A549 (cell line): ENCODE data around the gene ARHGEF7. TPM values are rescaled to one million over a fixed set of nuclear protein-coding genes. Genes with fewer than 3 reads are reported as not detected.

Experiments
- ATAC-seq, 2 experiments: fragments of 200-7000 bp in 1 of 2; fragments of >200 bp in 1 of 2; cut with Nextera tagmentation in 1 of 2; cut with Tn5 transposase in 1 of 2; 3 replicates each; pipeline versions ENCODE4 v1.8.0 to v1.9.1; 2018 to 2020; ENCODE audit warnings: mild to moderate bottlenecking in 1 of 2, moderate library complexity in 1 of 2
- CTCF ChIA-PET: fragments of 300-600 bp; sonication (Branson Sonifier 250); formaldehyde crosslinking; extraction: SDS; loops from one replicate; lab custom pipeline; 2021; ENCODE audit warnings: antibody characterized with exemption, inconsistent platforms; lab: Yijun Ruan, JAX
- POLR2A ChIA-PET: fragments of 350-600 bp; formaldehyde crosslinking; extraction: SDS; loops from one replicate; lab custom pipeline; 2021; ENCODE audit warnings: antibody characterized with exemption, inconsistent platforms; lab: Yijun Ruan, JAX
- DNase-seq, 2 experiments: peaks; one replicate each; pipeline versions ENCODE4 v3.0.0 to v3.0.0-alpha.2; 2011 to 2016; ENCODE audit warnings: low read depth in 1 of 2, low spot score in 1 of 2
- FAIRE-seq: peaks from 2 replicates; lab custom pipeline; 2011; peaks lifted over from hg19 to GRCh38; lab: Jason Lieb, UNC
- H3K27ac ChIP-seq, 2 experiments: fragments of >200 bp; sonication (Bioruptor Twin); formaldehyde crosslinking; 3 replicates each; pipeline ENCODE4 v1.5.1; 2016 to 2017
- H3K4me1 ChIP-seq: fragments of >200 bp; sonication (Bioruptor Twin); formaldehyde crosslinking; 3 replicates; pipeline ENCODE4 v1.6.1; 2016
- H3K4me2 ChIP-seq: fragments of >200 bp; sonication (Bioruptor Twin); formaldehyde crosslinking; 3 replicates; pipeline ENCODE4 v1.6.1; 2016
- H3K4me3 ChIP-seq: fragments of >200 bp; sonication (Bioruptor Twin); formaldehyde crosslinking; 3 replicates; pipeline ENCODE4 v1.5.1; 2016
- H3K9me3 ChIP-seq: fragments of >200 bp; sonication (Bioruptor Twin); formaldehyde crosslinking; 3 replicates; pipeline ENCODE4 v1.6.1; 2016
- CBX2 ChIP-seq: fragments of 200-600 bp; sonication (generic); IDR thresholded peaks from 2 replicates; pipeline ENCODE4 v1.6.1; 2016; ENCODE audit warnings: low read depth, mild to moderate bottlenecking, borderline replicate concordance
- CHD4 ChIP-seq: fragments of 200-600 bp; sonication (generic); IDR thresholded peaks from 2 replicates; pipeline ENCODE4 v1.6.1; 2016; ENCODE audit warnings: antibody characterized with exemption, mild to moderate bottlenecking, borderline replicate concordance
- EHMT2 ChIP-seq: fragments of 200-600 bp; sonication (generic); IDR thresholded peaks from 2 replicates; pipeline ENCODE4 v1.6.1; 2016; ENCODE audit warnings: antibody characterized with exemption, low read depth, mild to moderate bottlenecking, moderate library complexity
- EP300 ChIP-seq, 2 experiments: fragments of >200 bp; sonication (Bioruptor Twin); formaldehyde crosslinking; IDR thresholded peaks; 2 replicates in 1 of 2; 3 replicates in 1 of 2; pipeline ENCODE4 v1.6.1; 2016 to 2017
- FOSB ChIP-seq: fragments of 250-450 bp; sonication (Bioruptor Pico); IDR thresholded peaks from 2 replicates; pipeline ENCODE4 v1.5.0; 2020; ENCODE audit warnings: mild to moderate bottlenecking, moderate library complexity
- FOXS1 ChIP-seq: fragments of 250-450 bp; sonication (Bioruptor Pico); IDR thresholded peaks from 2 replicates; pipeline ENCODE4 v1.5.0; 2020; ENCODE audit warnings: mild to moderate bottlenecking, moderate library complexity
- HOXB5 ChIP-seq: fragments of 250-450 bp; sonication (Bioruptor Pico); IDR thresholded peaks from 2 replicates; pipeline ENCODE4 v1.5.0; 2020; ENCODE audit warnings: mild to moderate bottlenecking, moderate library complexity
- JUNB ChIP-seq: fragments of >200 bp; sonication (Bioruptor Twin); formaldehyde crosslinking; IDR thresholded peaks from 2 replicates; pipeline ENCODE4 v1.6.1; 2016
- KDM1A ChIP-seq: fragments of 200-600 bp; sonication (generic); IDR thresholded peaks from 2 replicates; pipeline ENCODE4 v1.6.1; 2016; ENCODE audit warnings: low read depth, mild to moderate bottlenecking
- KDM5A ChIP-seq: fragments of 200-600 bp; sonication (generic); IDR thresholded peaks from 2 replicates; pipeline ENCODE4 v1.6.1; 2016; ENCODE audit warnings: antibody characterized with exemption, mild to moderate bottlenecking
- MAFK ChIP-seq: fragments of 450-650 bp; IDR thresholded peaks from 2 replicates; pipeline ENCODE4 v1.6.1; 2014; ENCODE audit not compliant: partially characterized antibody
- MAZ ChIP-seq: fragments of 150-350 bp; IDR thresholded peaks from 2 replicates; pipeline ENCODE4 v1.6.1; 2014; ENCODE audit warnings: antibody characterized with exemption, low read depth, low read length, borderline replicate concordance
- MYC ChIP-seq: IDR thresholded peaks from 2 replicates; pipeline ENCODE4 v1.6.1; 2012; ENCODE audit warnings: mild to moderate bottlenecking, inconsistent platforms, low read length, improper control_type of control experiment, borderline replicate concordance
- NPAS2 ChIP-seq: fragments of 250-450 bp; sonication (Bioruptor Pico); IDR thresholded peaks from 2 replicates; pipeline ENCODE4 v1.8.0; 2022; ENCODE audit warnings: mild to moderate bottlenecking, moderate library complexity, borderline replicate concordance
- NR3C1 ChIP-seq: fragments of >200 bp; sonication (Bioruptor Twin); formaldehyde crosslinking; IDR thresholded peaks from 3 replicates; pipeline ENCODE4 v1.6.1; 2017
- PHF8 ChIP-seq: fragments of 200-600 bp; sonication (generic); IDR thresholded peaks from 2 replicates; pipeline ENCODE4 v1.6.1; 2016; ENCODE audit warnings: low read depth, mild to moderate bottlenecking, antibody characterized with exemption, moderate library complexity, borderline replicate concordance
- POLR2A ChIP-seq: IDR thresholded peaks from 2 replicates; pipeline ENCODE4 v1.6.1; 2012; ENCODE audit warnings: mild to moderate bottlenecking, low read length
- POLR2AphosphoS2 ChIP-seq: conservative IDR thresholded peaks from 2 replicates; pipeline ENCODE4 v1.6.1; 2012; ENCODE audit warnings: low read length, improper control_type of control experiment, inconsistent platforms
- RFX5 ChIP-seq: fragments of 450-650 bp; IDR thresholded peaks from 2 replicates; pipeline ENCODE4 v1.7.1; 2014; ENCODE audit warnings: antibody characterized with exemption, mild to moderate bottlenecking, moderate library complexity
- SMC3 ChIP-seq: fragments of >200 bp; sonication (Bioruptor Twin); formaldehyde crosslinking; IDR thresholded peaks from 3 replicates; pipeline ENCODE4 v1.6.1; 2018; ENCODE audit warnings: inconsistent platforms
- ZC3H11A ChIP-seq: fragments of 450-650 bp; IDR thresholded peaks from 2 replicates; pipeline ENCODE4 v1.6.1; 2014; ENCODE audit warnings: antibody characterized with exemption, mild to moderate bottlenecking
- WGBS: methylation state at CpG from one replicate; pipeline ENCODE4 v1.1.6; 2017; ENCODE audit errors: missing lambda C conversion rate; 5-methylcytosine and 5-hydroxymethylcytosine counted together
- polyA plus RNA-seq, 4 experiments: library from polyadenylated mRNA; depleted of rRNA in 3 of 4; stranded (reverse); fragments of >200 nt; fragmentation: RNase III in 1 of 4; extraction: RNeasy Plus Mini Kit Qiagen cat#74134 plus additional on column Dnase treatment in 1 of 4; gene quantifications; 2 replicates in 3 of 4; 3 replicates in 1 of 4; pipeline ENCODE4 v1.2.3, GENCODE V29; 2011 to 2017
- TF ChIP-seq, protein P1 (sequence below): fragments of 250-450 bp; sonication (Bioruptor Pico); IDR thresholded peaks from 2 replicates; pipeline ENCODE4 v1.5.0; 2021; ENCODE audit warnings: mild to moderate bottlenecking, moderate library complexity, borderline replicate concordance
- TF ChIP-seq, protein P2 (sequence below): IDR thresholded peaks from 2 replicates; pipeline ENCODE4 v1.6.1; 2012
- TF ChIP-seq, protein P3 (sequence below): fragments of 200-600 bp; sonication (generic); IDR thresholded peaks from 2 replicates; pipeline ENCODE4 v1.6.1; 2016; ENCODE audit warnings: antibody characterized with exemption, mild to moderate bottlenecking, moderate library complexity
- TF ChIP-seq, protein P4 (sequence below): fragments of 250-450 bp; sonication (Bioruptor Pico); IDR thresholded peaks from 2 replicates; pipeline ENCODE4 v1.5.0; 2020; ENCODE audit warnings: low read depth, mild to moderate bottlenecking, moderate library complexity
- TF ChIP-seq, protein P5 (sequence below): fragments of >200 bp; sonication (Bioruptor Twin); formaldehyde crosslinking; IDR thresholded peaks from 2 replicates; pipeline ENCODE4 v1.6.1; 2016
- TF ChIP-seq, protein P6 (sequence below): fragments of 150-350 bp; IDR thresholded peaks from 2 replicates; pipeline ENCODE4 v1.6.1; 2014; ENCODE audit warnings: low read depth, mild to moderate bottlenecking, low read length

Gene ARHGEF7
- polyA plus RNA-seq, 2 of the 4 experiments (the other 2 are of a cell fraction): 21.1 to 23.1 TPM

DNA sequence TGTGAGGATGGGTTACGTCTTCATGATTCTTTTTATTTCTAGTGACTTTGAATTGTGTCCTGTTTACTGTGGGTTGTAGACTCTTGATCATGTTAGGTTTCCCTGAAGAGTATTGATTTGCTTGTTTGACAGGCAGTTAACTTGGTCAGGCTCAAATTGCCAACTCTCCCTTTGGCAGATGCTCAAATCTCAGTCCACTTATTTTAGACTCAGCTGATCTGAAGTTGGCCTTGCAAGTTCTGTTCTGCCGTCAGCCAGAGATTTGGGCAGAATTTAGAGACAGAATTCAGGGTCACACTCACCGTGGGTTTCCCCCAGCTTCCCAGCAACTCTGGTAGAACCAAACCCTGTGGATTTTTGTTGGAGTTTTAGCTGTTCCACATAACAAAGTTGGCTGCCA, 133.7 kb downstream of the ARHGEF7 start:
- no peak for DNase-seq
- Histone ChIP-seq H3K4me3 (no peak overlapping the region), H3K4me2 (no peak overlapping the region), H3K9me3 (no peaks in the 10 kb centered on the region), H3K4me1 (no peaks in the 10 kb centered on the region), H3K27ac (no peak overlapping the region)
- FAIRE-seq: no peak
- ChIA-PET CTCF (no interaction called here), POLR2A (no interaction called here)
- TF ChIP-seq HOXB5: no peak
- no peak for TF ChIP-seq KDM1A
- no peak for TF ChIP-seq POLR2A
- TF ChIP-seq RFX5: no peak
- TF ChIP-seq MAZ: no peak
- TF ChIP-seq PHF8: no peak
- TF ChIP-seq ZC3H11A: no peak
- TF ChIP-seq, protein P1, sequence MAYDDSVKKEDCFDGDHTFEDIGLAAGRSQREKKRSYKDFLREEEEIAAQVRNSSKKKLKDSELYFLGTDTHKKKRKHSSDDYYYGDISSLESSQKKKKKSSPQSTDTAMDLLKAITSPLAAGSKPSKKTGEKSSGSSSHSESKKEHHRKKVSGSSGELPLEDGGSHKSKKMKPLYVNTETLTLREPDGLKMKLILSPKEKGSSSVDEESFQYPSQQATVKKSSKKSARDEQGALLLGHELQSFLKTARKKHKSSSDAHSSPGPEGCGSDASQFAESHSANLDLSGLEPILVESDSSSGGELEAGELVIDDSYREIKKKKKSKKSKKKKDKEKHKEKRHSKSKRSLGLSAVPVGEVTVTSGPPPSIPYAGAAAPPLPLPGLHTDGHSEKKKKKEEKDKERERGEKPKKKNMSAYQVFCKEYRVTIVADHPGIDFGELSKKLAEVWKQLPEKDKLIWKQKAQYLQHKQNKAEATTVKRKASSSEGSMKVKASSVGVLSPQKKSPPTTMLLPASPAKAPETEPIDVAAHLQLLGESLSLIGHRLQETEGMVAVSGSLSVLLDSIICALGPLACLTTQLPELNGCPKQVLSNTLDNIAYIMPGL (CRISPR knock-in tag): no peak
- TF ChIP-seq SMC3: no peak
- TF ChIP-seq, protein P2, sequence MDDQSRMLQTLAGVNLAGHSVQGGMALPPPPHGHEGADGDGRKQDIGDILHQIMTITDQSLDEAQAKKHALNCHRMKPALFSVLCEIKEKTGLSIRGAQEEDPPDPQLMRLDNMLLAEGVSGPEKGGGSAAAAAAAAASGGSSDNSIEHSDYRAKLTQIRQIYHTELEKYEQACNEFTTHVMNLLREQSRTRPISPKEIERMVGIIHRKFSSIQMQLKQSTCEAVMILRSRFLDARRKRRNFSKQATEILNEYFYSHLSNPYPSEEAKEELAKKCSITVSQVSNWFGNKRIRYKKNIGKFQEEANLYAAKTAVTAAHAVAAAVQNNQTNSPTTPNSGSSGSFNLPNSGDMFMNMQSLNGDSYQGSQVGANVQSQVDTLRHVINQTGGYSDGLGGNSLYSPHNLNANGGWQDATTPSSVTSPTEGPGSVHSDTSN: no peak
- TF ChIP-seq NR3C1: no peak
- TF ChIP-seq CBX2: no peak
- no peak for TF ChIP-seq MYC
- TF ChIP-seq CHD4: no peak
- TF ChIP-seq NPAS2: no peak
- no peak for TF ChIP-seq FOXS1 (CRISPR knock-in tag)
- TF ChIP-seq JUNB: no peak
- TF ChIP-seq MAFK: no peak
- no peak for ATAC-seq
- 100% methylated on average over 3 of the region's 3 CpGs for WGBS

DNA sequence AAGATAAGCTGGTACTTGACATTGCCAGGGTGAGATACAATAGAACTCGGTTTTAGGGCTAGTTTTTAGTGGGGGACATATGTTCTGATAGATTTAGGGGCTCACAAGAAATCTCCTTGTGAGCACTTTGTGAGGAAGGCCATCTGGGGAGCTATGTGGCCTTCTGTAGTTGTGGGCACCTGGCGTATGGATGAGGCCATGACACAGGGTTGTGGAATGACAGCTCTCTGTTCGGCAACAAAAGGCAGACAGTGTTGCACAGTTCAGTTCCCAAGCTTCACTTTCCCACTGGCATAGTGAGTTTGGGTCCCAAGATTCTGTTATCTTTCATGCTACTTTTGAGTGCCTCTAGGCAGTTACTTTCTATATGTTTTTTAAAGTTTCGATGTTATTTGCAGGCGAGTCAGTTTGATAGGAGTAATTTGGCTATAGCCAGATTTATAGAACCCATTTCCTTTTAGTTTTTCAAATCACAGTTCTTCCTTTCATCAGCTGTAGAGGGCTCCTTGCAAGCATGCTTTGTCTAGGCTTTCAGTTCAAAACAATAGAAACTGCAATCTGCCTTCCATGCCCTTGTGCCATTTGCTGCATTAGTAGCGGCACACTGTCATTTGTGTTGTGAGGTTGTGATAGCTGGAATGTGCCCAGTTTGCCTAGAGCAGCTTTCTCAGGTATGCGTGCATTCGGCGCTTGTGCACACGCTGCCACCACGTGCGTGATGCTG, 134.7 kb downstream of the ARHGEF7 start:
- DNase-seq: no peak
- H3K4me3 ChIP-seq: no peak overlapping the region
- H3K27ac ChIP-seq: no peak overlapping the region
- ChIA-PET POLR2A (no interaction called here), CTCF (no interaction called here)
- H3K9me3 ChIP-seq: no peaks in the 10 kb centered on the region
- WGBS: 93% methylated on average over 12 of the region's 12 CpGs
- H3K4me2 ChIP-seq: no peak overlapping the region
- no peak for ATAC-seq
- H3K4me1 ChIP-seq: no peaks in the 10 kb centered on the region
- FAIRE-seq: no peak
- TF ChIP-seq, protein P3, sequence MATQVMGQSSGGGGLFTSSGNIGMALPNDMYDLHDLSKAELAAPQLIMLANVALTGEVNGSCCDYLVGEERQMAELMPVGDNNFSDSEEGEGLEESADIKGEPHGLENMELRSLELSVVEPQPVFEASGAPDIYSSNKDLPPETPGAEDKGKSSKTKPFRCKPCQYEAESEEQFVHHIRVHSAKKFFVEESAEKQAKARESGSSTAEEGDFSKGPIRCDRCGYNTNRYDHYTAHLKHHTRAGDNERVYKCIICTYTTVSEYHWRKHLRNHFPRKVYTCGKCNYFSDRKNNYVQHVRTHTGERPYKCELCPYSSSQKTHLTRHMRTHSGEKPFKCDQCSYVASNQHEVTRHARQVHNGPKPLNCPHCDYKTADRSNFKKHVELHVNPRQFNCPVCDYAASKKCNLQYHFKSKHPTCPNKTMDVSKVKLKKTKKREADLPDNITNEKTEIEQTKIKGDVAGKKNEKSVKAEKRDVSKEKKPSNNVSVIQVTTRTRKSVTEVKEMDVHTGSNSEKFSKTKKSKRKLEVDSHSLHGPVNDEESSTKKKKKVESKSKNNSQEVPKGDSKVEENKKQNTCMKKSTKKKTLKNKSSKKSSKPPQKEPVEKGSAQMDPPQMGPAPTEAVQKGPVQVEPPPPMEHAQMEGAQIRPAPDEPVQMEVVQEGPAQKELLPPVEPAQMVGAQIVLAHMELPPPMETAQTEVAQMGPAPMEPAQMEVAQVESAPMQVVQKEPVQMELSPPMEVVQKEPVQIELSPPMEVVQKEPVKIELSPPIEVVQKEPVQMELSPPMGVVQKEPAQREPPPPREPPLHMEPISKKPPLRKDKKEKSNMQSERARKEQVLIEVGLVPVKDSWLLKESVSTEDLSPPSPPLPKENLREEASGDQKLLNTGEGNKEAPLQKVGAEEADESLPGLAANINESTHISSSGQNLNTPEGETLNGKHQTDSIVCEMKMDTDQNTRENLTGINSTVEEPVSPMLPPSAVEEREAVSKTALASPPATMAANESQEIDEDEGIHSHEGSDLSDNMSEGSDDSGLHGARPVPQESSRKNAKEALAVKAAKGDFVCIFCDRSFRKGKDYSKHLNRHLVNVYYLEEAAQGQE: no peak
- TF ChIP-seq POLR2A (no peak), EHMT2 (no peak), EP300 (IDR thresholded peaks at IDR 0.05) (no peak), FOSB (CRISPR knock-in tag) (no peak), ZC3H11A (no peak), RFX5 (no peak), KDM5A (no peak), POLR2AphosphoS2 (no peak)
- TF ChIP-seq, protein P1 (CRISPR knock-in tag): no peak
- TF ChIP-seq, protein P4, sequence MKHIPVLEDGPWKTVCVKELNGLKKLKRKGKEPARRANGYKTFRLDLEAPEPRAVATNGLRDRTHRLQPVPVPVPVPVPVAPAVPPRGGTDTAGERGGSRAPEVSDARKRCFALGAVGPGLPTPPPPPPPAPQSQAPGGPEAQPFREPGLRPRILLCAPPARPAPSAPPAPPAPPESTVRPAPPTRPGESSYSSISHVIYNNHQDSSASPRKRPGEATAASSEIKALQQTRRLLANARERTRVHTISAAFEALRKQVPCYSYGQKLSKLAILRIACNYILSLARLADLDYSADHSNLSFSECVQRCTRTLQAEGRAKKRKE (CRISPR knock-in tag): no peak
- TF ChIP-seq, protein P5, sequence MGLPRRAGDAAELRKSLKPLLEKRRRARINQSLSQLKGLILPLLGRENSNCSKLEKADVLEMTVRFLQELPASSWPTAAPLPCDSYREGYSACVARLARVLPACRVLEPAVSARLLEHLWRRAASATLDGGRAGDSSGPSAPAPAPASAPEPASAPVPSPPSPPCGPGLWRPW: no peak
- TF ChIP-seq, protein P6, sequence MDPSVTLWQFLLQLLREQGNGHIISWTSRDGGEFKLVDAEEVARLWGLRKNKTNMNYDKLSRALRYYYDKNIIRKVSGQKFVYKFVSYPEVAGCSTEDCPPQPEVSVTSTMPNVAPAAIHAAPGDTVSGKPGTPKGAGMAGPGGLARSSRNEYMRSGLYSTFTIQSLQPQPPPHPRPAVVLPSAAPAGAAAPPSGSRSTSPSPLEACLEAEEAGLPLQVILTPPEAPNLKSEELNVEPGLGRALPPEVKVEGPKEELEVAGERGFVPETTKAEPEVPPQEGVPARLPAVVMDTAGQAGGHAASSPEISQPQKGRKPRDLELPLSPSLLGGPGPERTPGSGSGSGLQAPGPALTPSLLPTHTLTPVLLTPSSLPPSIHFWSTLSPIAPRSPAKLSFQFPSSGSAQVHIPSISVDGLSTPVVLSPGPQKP: no peak
